Measurements from ENCODE around the gene ANKMY1. TPM values are rescaled to one million over a fixed set of nuclear protein-coding genes. Genes with fewer than 3 reads are reported as not detected.
A peak's percentile ranks its signal among the peaks of the same experiment; 100 is the strongest.
"Not testable (repeated sequence)": the region's sequence is repeated elsewhere in the genome, so short reads cannot be mapped to it uniquely, and the experiment has no call there.

The ANKMY1 gene
- total RNA-seq, 1 donor from 2014 or later: 13.0 TPM

GRCh38 chr2:240564561-240565332 is 7.0 kb upstream of the ANKMY1 start:
- Mint-ChIP-seq H3K4me3 (peak overlapping the region; percentile 76), H3K36me3 (ENCODE audit: low read depth) (no peaks in the 10 kb centered on the region), H3K9me3 (no peaks in the 10 kb centered on the region), H3K27ac (ENCODE audit: unreplicated experiment) (no peak overlapping the region), H3K27me3 (ENCODE audit: low read depth) (peaks cover 8% of the 10 kb centered on the region), H3K4me1 (peaks cover 39% of the 10 kb centered on the region)
- TF ChIP-seq CTCF (conservative IDR thresholded peaks at IDR 0.05): peak; percentile 26
- DNase-seq (ENCODE audit: low read depth, low spot score): no peak

- Mint-ChIP-seq H3K27ac (ENCODE audit: unreplicated experiment) (no peak overlapping the region), H3K9me3 (no peaks in the 10 kb centered on the region), H3K4me1 (peaks cover 39% of the 10 kb centered on the region), H3K36me3 (ENCODE audit: low read depth) (no peaks in the 10 kb centered on the region), H3K4me3 (peak overlapping the region; percentile 76), H3K27me3 (ENCODE audit: low read depth) (peaks cover 8% of the 10 kb centered on the region)
- DNase-seq (ENCODE audit: low read depth, low spot score): no peak
- TF ChIP-seq CTCF (conservative IDR thresholded peaks at IDR 0.05): no peak
Measured at GRCh38 chr2:240563951-240564560, 6.3 kb upstream of the ANKMY1 start.

- H3K27me3 Mint-ChIP-seq (ENCODE audit: low read depth); DNase-seq (ENCODE audit: low read depth, low spot score): not testable (repeated sequence)
Measured at GRCh38 chr2:240563231-240563630, 5.4 kb upstream of the ANKMY1 start.

GRCh38 chr2:240561325-240561971 is 3.7 kb upstream of the ANKMY1 start:
- DNase-seq (ENCODE audit: low read depth, low spot score): no peak
- peak; percentile 17 for TF ChIP-seq CTCF (conservative IDR thresholded peaks at IDR 0.05)
- H3K9me3 Mint-ChIP-seq: no peaks in the 10 kb centered on the region
- peak overlapping the region; percentile 95 for H3K4me3 Mint-ChIP-seq
- peaks cover 41% of the 10 kb centered on the region for H3K4me1 Mint-ChIP-seq
- H3K36me3 Mint-ChIP-seq (ENCODE audit: low read depth): no peaks in the 10 kb centered on the region
- no peaks in the 10 kb centered on the region for H3K27me3 Mint-ChIP-seq (ENCODE audit: low read depth)
- H3K27ac Mint-ChIP-seq (ENCODE audit: unreplicated experiment): peak overlapping the region; percentile 66

More at GRCh38 chr2:240563231-240563630, 5.4 kb upstream of the ANKMY1 start:
- not testable (repeated sequence) for H3K9me3 Mint-ChIP-seq; H3K27ac Mint-ChIP-seq (ENCODE audit: unreplicated experiment); H3K36me3 Mint-ChIP-seq (ENCODE audit: low read depth)
- peak overlapping the region; percentile 76 for H3K4me3 Mint-ChIP-seq
- peaks cover 48% of the 10 kb centered on the region for H3K4me1 Mint-ChIP-seq

- peak; percentile 50 for TF ChIP-seq CTCF (conservative IDR thresholded peaks at IDR 0.05)
- Mint-ChIP-seq H3K4me1 (peaks cover 41% of the 10 kb centered on the region), H3K36me3 (ENCODE audit: low read depth) (no peaks in the 10 kb centered on the region), H3K27ac (ENCODE audit: unreplicated experiment) (peak overlapping the region; percentile 44), H3K27me3 (ENCODE audit: low read depth) (no peaks in the 10 kb centered on the region), H3K9me3 (no peaks in the 10 kb centered on the region), H3K4me3 (peak overlapping the region; percentile 95)
- peak; percentile 100 for DNase-seq (ENCODE audit: low read depth, low spot score)
Measured at GRCh38 chr2:240560480-240561324, 2.9 kb upstream of the ANKMY1 start.

Measured in neural crest cell (in vitro differentiated cells).